Measurements from ENCODE around the gene SLC35F3.

Gene SLC35F3

DNA sequence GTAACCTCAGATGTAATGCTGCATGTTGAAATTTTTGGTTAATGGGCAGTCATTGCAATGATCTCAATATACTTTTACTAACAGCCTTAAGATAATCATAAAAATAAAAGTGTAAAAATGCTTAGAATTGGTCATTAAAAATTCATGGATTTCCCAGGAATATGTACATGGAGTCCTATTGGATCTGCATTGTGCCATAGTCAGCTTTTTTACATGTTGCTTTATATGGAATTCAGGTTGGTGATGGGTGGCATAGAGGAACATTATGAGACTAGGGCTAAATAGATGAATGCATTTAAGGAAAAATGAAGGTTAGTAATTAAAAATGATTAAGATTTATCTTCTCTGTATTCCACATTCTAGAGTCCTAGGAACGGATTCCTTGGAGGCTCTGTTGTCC lies 103.2 kb downstream of the SLC35F3 start:
- TF ChIP-seq, protein P1, sequence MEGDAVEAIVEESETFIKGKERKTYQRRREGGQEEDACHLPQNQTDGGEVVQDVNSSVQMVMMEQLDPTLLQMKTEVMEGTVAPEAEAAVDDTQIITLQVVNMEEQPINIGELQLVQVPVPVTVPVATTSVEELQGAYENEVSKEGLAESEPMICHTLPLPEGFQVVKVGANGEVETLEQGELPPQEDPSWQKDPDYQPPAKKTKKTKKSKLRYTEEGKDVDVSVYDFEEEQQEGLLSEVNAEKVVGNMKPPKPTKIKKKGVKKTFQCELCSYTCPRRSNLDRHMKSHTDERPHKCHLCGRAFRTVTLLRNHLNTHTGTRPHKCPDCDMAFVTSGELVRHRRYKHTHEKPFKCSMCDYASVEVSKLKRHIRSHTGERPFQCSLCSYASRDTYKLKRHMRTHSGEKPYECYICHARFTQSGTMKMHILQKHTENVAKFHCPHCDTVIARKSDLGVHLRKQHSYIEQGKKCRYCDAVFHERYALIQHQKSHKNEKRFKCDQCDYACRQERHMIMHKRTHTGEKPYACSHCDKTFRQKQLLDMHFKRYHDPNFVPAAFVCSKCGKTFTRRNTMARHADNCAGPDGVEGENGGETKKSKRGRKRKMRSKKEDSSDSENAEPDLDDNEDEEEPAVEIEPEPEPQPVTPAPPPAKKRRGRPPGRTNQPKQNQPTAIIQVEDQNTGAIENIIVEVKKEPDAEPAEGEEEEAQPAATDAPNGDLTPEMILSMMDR (IDR thresholded peaks at IDR 0.05) = no peak
- Histone ChIP-seq H3K27ac (no peak overlapping the region), H3K36me3 (no peaks in the 10 kb centered on the region), H3K4me3 (ENCODE audit: low read depth in 1 of 2, low read length in 1 of 2) (no peak overlapping the region), H3K27me3 (peaks cover 13% of the 10 kb centered on the region), H3K4me1 (ENCODE audit: control insufficient read depth in 1 of 2, insufficient read depth in 1 of 2, low read depth in 1 of 2, low read length in 1 of 2) (no peaks in the 10 kb centered on the region), H3K9me3 (no peaks in the 10 kb centered on the region)

DNA sequence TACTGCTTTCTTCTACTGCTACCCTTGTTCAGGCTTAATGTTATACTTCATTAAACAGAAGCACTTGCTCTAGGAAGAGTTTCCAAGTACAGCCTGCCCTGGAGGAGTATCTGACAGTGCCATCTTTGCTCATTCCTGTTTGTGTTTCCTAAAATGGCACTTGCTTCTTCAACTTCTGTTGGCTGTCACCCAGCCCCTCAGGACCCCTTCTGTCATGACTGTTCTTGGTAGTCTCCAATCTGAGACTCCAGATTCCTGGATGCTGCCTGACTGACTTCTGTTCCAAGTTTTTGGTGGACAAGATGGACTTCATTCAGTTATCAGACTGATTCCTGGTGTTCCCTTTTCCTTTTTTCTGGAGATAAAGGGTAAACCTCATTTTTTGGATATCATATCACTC lies 104.1 kb downstream of the SLC35F3 start:
- no peak overlapping the region for H3K27ac ChIP-seq
- peaks cover 13% of the 10 kb centered on the region for H3K27me3 ChIP-seq
- no peaks in the 10 kb centered on the region for H3K36me3 ChIP-seq
- H3K4me1 ChIP-seq (ENCODE audit: control insufficient read depth in 1 of 2, insufficient read depth in 1 of 2, low read depth in 1 of 2, low read length in 1 of 2) = no peaks in the 10 kb centered on the region
- no peak overlapping the region for H3K4me3 ChIP-seq (ENCODE audit: low read depth in 1 of 2, low read length in 1 of 2)
- TF ChIP-seq, protein P1 (IDR thresholded peaks at IDR 0.05) = no peak
- no peaks in the 10 kb centered on the region for H3K9me3 ChIP-seq

DNA sequence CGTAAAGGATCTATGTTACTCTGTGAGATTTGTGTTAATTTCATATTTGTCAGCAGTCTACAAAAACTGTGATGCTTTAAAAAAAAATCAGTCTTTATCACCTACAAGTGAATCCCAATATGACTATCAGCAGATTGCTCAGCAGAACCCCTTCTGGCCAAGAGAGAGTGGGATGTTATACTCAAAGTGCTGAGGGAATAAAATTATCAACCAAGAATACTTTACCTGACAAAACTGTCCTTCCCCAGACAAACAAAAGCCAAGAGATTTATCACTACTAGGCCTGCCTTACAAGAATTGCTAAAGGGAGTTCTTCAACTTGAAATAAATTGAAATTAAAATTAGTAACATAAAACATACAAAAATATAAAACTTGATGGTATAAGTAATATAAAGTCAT lies 105.2 kb downstream of the SLC35F3 start:
- Histone ChIP-seq H3K27ac (no peak overlapping the region), H3K27me3 (peaks cover 18% of the 10 kb centered on the region), H3K4me1 (ENCODE audit: control insufficient read depth in 1 of 2, insufficient read depth in 1 of 2, low read depth in 1 of 2, low read length in 1 of 2) (no peaks in the 10 kb centered on the region), H3K4me3 (ENCODE audit: low read depth in 1 of 2, low read length in 1 of 2) (no peak overlapping the region), H3K36me3 (no peaks in the 10 kb centered on the region), H3K9me3 (no peaks in the 10 kb centered on the region)
- TF ChIP-seq, protein P1 (IDR thresholded peaks at IDR 0.05) = no peak

DNA sequence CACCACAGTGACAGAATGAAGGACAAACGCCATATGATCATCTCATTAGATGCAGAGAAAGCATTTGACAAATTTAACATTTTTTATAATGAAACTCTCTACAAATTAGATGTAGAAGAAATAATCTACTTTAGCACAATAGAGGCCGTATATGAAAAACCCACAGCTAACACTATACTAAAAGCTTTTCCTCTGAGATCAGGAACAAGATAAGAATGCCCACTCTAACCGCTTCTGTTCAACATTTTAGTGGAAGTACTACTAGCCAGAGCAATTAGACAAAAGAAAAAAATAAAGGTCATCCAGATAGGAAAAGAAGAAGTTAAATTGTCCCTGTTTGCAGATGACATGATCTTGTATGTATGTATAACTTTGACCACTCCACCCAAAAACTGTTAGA lies 109.7 kb downstream of the SLC35F3 start:
- H3K4me1 ChIP-seq (ENCODE audit: control insufficient read depth in 1 of 2, insufficient read depth in 1 of 2, low read depth in 1 of 2, low read length in 1 of 2) = no peaks in the 10 kb centered on the region
- no peaks in the 10 kb centered on the region for H3K36me3 ChIP-seq
- H3K27me3 ChIP-seq = peaks cover 11% of the 10 kb centered on the region
- no peak overlapping the region for H3K4me3 ChIP-seq (ENCODE audit: low read depth in 1 of 2, low read length in 1 of 2)
- H3K9me3 ChIP-seq = no peaks in the 10 kb centered on the region
- H3K27ac ChIP-seq = no peak overlapping the region
- TF ChIP-seq, protein P1 (IDR thresholded peaks at IDR 0.05) = no peak

DNA sequence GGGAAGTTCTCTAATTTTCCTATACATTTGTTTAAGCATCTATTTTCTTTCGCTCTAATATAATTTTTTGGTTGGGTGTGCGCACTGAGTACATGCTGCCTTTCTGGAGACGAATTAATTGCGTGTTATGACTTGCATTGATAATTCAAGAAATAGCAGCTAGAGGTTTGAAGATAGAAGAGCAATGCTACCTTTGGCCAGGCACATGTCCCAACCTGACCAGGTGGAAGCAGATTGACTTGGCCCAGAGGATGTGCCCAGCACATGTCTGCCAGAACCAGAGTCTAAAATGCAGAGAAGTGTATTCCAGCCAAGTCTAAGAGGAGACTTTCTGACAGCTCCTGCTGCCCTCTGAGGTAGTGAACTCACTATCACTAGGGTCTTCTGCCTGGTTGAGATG lies 114.3 kb downstream of the SLC35F3 start:
- H3K4me1 ChIP-seq (ENCODE audit: control insufficient read depth in 1 of 2, insufficient read depth in 1 of 2, low read depth in 1 of 2, low read length in 1 of 2) = no peaks in the 10 kb centered on the region
- peaks cover 13% of the 10 kb centered on the region for H3K27me3 ChIP-seq
- no peaks in the 10 kb centered on the region for H3K36me3 ChIP-seq
- H3K4me3 ChIP-seq (ENCODE audit: low read depth in 1 of 2, low read length in 1 of 2) = no peak overlapping the region
- TF ChIP-seq, protein P1 (IDR thresholded peaks at IDR 0.05) = no peak
- H3K9me3 ChIP-seq = no peaks in the 10 kb centered on the region
- no peak overlapping the region for H3K27ac ChIP-seq

DNA sequence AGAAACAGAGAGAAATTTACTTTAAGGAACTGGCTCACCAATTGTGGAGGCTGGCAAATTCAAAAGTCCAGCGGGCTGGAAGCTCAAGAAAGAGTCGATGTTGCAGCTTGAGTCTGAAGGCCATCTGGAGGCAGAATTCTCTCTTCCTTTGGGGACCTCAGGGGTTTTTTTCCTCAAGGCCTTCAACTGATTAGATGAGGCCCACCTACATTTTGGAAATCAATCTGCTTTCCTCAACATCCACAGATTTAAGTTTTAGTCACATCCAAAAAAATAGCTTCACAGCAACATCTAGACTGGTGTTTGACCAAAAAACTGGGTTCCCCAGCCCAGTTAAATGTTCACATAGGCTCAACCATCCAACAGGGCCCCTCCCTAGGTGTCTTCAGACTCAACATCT lies 114.9 kb downstream of the SLC35F3 start:
- Histone ChIP-seq H3K27me3 (peaks cover 8% of the 10 kb centered on the region), H3K27ac (no peak overlapping the region), H3K9me3 (no peaks in the 10 kb centered on the region), H3K4me1 (ENCODE audit: control insufficient read depth in 1 of 2, insufficient read depth in 1 of 2, low read depth in 1 of 2, low read length in 1 of 2) (no peaks in the 10 kb centered on the region), H3K4me3 (ENCODE audit: low read depth in 1 of 2, low read length in 1 of 2) (no peak overlapping the region), H3K36me3 (no peaks in the 10 kb centered on the region)
- TF ChIP-seq, protein P1 (IDR thresholded peaks at IDR 0.05) = no peak
